ENCODE measurements around the gene RIPOR2.
"Not testable (repeated sequence)": the region's sequence is repeated elsewhere in the genome, so short reads cannot be mapped to it uniquely, and the experiment has no call there.

Gene RIPOR2

DNA sequence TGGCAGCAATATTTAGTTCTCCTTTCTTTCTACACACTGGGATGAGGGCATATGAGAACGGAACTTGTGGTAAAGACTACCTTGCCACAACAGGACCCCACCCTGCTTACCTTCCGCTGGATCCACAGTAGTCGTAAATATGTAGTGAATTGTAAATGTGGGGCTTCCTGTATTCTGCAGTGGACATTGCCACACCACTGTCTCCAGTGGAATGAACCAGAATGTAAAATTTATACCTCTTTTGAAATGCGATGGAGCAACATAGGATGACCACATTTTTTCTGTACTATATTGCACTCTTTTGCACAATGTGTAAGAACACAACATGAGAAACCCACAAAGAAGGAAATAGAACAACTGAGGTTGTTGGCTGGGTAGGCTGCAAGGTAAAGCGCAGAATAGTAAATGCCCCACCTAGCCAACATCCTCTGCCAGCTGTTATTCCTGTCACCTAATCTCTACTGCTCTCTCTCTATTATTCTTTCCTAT lies 16.1 kb upstream of the RIPOR2 start:
- no peak for DNase-seq (ENCODE audit: low spot score)

DNA sequence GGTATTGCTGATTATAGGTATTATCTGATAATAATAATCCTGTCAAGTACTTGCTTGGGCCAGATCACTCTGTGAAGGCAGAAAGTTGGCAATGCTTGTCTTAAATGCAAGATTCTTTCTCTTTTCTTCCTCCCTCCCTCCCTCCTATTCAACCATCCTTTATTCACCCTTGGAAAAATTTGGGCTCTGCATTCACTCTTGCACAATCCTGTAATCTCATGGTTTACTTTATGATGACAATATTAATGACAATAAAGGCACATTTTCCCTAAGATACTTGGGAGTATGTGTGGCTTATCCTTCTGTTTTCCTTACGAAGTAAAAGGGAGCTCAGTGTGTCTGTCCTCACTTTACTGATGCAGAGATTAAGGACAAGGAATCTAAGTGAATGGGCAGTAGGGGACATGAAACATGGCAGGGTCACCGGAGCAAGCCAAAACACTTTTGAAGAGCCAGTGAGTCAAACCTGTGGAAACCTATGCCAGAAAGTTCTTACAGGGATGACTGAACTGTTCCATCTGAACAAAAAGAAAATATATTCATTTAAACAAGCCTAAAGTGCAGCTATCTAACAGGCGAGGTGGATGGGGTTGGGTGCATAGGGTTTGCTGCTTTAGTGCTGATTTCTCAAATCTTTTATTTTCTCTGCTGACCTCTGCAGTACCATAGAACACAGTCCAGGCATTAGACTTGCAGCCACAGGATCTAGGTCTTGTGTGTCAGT lies 14.6 kb upstream of the RIPOR2 start:
- no peak for DNase-seq (ENCODE audit: low spot score)

DNA sequence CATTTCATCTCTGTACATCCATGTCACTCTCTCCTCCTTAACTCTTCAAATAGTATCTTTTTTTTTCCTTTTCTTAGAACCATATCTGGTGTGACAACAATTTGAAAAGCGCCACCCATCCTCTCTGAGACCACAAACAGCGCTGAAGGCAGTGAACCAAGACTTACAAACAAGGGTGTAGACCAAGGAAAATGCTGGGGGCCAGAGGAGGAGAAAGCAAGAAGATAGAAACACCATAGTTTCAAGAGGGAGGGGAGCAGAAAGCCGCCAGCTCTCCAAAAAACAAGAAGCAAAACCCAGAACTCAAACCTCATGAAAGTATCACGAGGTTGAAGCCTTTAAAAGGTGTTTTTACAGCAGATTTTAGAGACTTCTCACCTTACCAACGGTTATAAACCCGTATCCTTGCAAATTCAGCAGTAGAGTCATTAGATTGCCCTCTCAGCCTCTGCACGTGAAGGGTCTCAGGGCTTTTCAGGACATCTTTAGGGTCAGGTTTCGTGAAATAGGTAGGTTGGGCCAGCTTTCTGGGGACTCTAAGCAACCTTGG lies 13.3 kb upstream of the RIPOR2 start:
- no peak for DNase-seq (ENCODE audit: low spot score)

DNA sequence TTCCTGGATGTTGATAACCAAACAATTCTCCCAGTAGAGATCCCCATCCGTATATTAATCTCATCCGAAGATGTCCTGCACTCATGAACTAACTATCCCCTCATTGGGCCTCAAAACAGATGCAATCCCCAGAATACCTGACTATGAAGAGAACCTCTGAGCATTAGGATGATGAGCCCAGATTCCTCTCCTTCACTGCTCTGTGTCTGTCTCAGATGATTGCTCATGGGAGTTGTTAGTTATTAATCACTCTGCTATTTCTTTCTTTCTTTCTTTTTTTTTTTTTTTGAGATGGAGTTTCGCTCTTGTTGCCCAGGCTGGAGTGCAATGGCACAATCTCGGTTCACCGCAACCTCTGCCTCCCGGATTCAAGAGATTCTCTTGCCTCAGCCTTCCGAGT lies 12.5 kb upstream of the RIPOR2 start:
- DNase-seq (ENCODE audit: low spot score), result not testable (repeated sequence)

DNA sequence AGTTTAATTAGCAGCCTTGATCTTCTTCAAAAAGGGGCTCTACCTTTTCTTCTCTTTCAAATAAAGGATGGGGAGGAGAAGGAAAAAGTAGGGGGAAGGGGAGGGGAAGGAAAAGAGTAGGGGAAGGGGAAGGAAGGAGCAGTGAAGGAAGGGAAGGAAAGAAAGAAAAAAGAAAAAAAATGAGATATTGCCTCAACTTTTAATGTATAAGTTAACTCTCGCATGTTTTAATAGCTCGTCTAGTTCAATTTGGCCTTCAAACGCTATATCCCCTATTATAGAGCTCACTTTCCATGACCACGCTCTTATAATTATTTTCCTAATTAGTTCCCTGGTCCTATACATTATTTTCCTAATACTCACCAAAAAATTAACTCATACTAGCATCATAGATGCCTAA lies 11.9 kb upstream of the RIPOR2 start:
- DNase-seq (ENCODE audit: low spot score), result no peak

DNA sequence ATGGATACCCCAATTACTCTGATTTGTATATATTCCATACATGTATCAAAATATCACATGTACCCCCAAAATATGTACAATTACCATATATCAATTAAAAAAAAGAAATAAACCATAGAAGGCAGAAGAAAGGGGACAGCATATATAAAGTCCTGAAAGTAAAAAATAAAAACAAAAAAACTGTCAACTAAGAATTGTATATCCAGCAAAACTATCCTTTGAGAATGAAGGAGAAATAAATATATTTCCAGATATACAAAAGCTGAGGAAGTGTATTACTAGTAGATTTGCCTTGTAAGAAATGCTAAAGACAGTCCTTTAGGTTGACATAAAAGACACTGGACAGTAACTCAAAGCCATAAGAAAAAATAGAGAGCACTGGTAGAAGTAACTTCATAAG lies 9.3 kb upstream of the RIPOR2 start:
- no peak for DNase-seq (ENCODE audit: low spot score)

DNA sequence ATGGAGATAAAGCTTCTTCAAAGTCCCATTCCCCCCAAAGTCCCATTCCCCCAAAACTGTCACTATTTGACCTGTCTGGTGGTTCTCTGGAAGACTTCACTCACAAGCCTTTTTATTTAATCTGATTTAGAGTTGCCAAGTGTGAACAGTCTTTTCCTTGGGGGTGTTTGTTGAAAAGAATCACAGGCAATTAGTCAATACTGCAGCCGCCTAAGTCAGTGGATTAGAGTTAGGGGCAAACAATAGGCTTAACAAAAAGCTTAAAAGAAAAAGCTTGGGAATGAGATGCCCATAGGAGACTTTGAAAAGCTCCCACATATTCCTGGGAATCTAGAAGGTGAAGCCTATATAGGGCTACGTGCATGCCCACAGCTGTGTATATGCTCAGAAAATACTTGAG lies 8.0 kb upstream of the RIPOR2 start:
- no peak for DNase-seq (ENCODE audit: low spot score)

DNA sequence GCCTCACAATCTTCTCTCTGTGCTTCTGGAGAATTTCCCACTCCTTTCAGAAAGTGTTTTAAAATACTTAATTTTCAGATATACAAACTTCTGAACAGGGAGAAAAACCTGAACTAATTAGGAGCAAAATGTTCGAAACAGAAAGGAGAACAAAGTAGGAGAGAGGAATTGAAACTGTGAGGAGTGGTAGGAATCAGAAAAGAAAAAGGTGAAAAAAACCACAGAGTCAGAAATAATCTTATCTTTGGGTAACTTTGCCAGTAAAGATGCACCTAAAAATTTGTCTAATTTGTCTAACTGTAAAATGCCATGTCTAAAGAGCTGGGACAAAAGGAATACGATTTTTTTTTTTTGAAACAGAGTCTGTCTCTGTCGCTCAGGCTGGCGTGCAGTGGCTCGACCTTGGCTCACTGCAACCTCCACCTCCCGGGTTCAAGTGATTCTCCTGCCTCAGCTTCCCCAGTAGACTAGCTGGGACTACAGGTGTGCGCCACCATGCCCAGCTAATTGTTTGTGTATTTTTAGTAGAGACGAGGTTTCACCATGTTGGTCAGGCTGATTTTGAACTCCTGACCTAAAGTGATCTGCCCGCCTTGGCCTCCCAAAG lies 4.7 kb upstream of the RIPOR2 start:
- DNase-seq (ENCODE audit: low spot score), result no peak

DNA sequence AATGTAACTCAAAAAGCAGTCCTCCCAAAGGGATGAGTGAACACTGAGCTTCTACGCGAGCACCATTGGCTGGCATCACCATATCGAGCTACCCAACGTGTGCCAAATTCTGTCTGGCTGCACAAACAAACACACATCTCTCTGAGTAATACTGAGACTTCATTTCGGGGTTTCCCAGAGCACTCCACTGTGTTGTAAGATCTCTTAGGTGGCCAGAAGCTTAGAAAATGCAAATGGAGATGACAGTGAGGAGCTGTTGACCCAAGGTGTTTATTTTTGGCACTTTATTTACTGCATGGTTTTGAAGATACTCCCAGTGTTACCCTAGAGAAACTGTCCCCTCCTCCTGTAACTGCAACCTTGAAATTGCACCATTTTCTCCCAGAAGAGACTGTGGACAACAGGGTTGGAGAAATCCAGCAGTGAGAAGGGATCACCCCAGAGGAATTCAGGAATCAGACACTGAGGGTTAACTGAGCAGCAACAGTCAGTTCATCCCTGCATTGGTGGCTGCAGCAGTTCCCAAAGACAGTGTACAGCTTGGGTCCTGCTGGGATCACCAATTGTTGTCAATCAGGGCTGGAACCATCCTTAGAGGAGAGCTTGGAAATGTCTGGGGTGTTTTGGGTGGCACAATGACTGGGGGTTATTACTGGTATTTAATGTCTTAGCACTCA lies 1.0 kb upstream of the RIPOR2 start:
- DNase-seq (ENCODE audit: low spot score), result no peak

DNA sequence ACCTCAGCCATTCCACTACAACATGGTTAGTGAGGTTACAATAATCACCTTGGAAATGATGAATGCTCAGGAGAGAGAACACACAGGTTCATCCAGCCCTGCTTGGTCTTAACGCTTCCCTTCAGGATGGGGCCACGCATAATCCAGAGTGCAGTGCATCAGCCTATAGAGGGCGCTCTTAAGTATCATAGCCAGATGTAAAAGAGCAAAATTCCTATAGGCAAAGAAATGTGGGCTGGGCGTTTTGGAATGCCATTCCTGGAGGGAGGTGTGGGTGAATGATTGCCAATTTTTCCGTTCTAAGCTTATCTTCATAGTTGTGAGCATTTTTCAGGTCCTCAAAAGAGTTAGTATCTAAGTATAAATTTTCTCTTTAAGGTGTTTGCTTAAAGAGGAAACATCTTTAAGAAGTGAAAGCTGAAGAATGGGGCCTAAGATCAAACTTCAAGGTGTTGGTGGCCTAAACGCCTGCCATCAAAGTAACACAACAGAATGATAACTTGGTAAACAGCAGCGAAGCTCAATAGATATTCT lies 1.8 kb downstream of the RIPOR2 start:
- DNase-seq (ENCODE audit: low spot score), result no peak

DNA sequence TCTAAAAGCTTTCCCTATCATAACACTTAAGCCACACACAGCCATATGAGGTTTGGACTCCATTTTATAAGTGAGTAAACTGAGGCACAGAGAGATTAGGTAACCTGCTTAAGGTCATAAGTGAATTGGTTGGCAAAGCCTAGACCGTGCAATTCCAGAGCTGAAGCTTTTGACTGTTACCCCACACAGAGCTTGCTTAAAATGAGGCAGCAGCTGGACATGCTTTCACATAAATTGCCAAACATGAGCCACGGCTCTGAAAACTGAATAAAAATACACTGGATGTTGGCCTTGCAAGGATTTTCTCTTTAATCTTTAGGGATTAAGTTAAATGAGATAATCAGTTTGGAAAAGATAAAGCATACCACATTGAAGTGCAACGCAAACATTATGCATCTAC lies 2.5 kb downstream of the RIPOR2 start:
- no peak for DNase-seq (ENCODE audit: low spot score)

DNA sequence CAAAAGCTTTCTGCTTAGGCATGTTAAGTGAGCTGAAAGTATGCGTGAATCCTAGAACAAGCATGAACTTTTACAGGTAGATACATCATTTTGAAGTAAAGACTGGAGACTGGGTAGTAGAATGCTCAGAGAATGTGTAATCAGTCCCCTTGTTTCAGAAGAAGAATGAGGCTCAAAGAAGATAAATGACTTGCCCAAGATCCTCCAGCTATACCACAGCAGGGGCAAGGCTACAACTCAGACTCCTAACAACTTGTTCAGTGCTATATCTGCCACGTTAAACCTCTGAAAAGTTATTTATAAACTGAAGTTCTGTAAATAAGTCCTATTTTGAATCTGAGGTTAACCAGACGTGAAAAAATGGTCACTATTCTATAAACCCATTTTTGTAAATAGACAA lies 2.9 kb downstream of the RIPOR2 start:
- DNase-seq (ENCODE audit: low spot score), result no peak

DNA sequence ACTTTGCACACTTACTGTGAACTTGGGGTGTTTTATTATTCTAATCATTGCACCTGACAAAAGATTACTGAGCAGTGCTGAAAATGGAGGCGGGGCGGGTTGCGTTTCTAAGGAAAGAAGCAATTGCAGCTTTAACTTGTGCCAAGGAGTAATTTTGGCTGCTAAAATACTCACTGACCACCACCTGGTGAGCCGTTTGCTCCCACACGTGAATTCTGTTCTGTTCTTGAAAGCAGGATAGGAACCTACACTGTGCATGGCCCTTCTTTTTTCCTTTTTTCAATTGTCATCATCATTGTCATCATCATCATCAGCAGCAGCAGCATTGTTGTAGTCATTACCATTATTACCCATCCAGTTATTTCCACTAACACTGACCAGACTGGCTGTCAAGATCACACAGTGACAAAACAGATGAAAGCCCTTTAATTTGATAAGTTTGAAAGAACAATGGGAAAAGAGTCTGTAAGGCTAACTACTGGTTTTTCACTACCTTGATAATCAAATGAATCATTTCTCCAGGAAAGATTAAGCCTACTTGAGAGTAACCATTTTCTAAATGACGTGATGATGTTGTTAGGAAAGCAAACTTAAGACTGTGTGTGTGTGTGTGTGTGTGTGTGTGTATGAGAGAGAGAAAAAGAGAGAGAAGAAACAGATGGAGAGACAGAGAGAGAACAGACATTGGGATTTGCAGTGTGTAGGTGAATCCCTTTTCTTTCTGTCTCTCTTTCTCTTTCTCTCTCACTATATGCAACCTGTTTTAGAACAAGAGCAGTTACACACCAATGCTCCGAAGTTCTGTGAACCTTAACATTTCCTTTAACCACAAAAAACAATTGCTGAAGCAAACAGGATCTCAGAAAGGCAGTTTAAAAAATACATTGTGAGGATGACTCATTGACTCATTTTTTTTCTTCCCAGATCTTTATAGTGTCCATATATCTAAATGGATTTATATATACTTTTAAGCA lies 3.8 kb downstream of the RIPOR2 start:
- DNase-seq (ENCODE audit: low spot score), result no peak

DNA sequence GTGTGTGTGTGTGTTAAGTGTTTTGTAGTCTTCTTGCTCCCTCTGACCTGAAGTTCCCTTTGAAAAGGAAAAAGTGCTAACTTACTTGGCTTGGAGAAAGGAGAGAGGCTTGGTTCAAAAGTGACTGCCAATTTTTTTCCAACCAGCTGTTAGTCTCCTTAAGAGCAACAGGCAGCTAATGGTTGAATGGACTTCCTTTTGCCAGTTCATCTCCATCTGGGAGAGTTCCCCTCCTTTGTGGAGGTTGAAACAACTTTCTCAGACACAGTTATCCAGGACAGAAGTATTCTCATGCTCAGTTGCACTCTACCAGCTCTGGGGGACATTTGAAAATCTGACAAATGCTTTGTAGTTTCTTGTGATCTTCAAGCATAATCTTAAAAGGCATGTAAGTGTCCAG lies 4.5 kb downstream of the RIPOR2 start:
- no peak for DNase-seq (ENCODE audit: low spot score)

DNA sequence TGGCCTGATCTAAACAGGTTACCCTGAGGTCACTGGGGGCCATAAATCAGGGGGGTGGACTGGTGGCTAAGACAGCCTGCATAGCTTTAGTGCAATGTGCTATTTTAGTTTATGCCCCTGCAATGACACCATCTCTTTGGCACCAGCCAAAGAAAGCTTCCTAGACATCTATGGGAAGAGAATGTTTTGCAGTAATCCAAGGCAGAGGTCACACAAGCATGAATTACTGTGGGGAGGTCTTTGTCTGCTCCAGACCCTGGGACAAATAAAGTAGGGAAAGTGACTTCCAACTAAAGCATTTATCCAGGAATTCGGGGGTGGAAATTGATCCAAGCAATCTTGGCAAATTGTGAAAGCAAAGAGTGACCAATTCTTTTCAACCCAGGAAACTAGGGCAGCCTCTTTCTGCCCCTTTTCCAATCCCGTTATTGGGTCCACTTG lies 5.3 kb downstream of the RIPOR2 start:
- DNase-seq (ENCODE audit: low spot score), result no peak

DNA sequence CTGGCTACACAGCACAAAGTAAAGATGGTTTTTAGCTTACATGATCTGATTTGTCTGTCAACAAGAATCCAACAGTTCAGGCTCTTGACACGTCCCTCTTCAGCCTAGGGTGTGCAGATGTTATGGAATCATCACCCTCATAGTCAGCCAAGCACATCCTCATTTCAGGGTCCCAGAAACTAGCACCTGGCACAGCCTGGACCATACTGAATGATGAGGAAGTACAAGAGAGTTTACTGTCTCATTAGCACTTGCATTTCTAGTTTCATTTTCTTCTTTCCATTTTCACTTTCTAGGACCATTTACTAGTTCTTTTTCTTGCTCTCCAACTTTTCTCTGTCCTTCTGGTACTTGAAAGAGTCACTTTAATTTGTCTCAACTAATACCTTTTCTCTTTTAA lies 6.5 kb downstream of the RIPOR2 start:
- DNase-seq (ENCODE audit: low spot score), result no peak

DNA sequence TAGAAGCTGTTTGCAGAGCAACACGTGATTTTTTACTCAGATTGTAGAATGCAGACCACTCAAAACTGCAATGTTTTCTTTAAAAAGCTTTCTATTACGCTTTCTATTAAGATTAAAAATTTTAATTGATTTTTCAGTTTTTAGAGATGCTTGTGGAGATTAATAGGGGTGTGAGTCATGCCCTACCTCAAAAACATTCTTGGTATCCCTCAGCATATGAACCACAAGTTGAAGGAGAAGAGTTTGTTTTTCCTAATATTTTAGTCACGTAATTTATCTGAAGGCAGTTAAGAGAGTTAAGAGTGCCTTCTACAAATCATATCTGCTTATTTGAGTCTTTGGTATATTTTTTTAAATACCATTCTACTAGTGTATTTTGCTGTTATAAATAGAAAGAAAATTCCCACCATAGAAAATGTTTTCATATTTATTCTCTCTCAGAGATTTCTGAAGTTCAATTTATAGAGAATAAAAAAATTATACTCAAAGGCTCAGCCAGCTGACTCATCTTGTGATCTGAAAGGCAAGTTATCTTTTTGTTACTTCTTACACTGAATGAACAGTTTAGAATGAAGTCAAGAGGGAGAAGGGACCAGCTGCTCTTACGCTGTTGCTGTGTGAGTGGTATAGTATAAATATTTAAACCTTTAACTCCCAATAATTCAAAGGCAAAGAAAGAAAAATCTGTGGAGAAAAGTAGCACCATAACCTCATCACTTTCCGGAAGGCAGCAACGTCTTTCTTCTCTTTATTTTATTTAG lies 7.6 kb downstream of the RIPOR2 start:
- no peak for DNase-seq (ENCODE audit: low spot score)

DNA sequence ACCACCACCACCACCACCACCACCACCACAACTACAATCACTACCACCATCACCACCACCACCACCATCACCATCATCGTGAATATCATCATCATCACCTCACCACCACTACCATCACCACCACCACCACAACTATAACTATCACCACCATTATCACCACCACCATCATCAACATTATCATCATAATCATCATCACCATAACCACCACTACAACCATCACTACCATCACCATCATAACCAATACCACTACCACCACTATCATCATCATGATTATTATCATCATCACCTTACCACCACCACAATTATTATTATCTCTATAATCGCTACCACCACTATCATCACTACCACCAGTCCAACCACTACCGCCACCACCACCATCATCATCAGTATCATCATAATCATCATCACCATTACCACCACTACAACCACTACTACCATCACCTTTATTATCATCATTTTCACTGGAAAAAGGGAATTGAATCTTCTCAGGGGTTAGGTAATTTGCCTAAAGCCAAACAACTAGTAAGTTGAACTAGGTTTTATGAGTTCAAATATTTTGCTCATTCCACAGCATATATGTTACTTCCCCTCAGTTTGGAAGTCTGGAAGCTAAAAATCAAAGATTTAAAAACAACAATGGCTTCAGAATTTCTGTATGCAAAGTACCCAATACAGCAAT lies 8.3 kb downstream of the RIPOR2 start:
- DNase-seq (ENCODE audit: low spot score), result no peak

DNA sequence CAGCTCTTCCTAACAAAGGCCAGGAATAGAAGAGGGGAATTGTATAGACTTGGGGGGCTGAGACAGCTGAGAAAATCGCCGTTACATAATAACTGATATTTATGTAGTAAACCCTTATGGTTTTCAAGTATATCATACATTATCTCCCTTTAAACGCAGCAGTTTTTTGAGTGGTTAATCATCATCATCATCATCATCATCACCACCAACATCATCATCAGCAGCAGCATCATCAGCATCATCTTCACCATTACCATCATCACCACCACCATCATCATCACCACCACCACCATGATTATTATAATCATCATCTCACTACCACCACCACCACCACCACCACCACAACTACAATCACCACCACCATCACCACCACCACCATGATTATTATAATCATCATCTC lies 9.1 kb downstream of the RIPOR2 start:
- not testable (repeated sequence) for DNase-seq (ENCODE audit: low spot score)

DNA sequence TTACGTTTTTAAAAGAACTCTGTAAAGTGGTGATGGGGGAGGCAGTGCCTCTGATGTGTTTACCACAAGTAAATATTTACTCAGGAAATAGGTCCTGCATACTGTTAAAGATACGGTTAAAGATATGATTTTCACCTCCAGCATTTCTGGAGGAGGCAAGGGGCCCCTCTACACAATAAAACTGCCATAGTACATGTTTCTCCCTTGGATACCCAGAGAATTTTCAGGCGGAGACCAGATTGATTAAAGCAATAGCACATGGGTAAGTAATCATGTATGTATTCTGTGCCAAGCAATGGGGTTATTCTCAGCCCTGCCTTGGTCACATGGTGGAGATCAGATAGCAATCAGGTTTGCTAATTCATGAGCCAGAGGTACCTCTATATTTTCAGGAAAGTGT lies 9.6 kb downstream of the RIPOR2 start:
- no peak for DNase-seq (ENCODE audit: low spot score)
